SK-N-SH (cell line): ENCODE data around the gene MAPK1.

Experiments used
- MXI1 ChIP-seq: IDR thresholded peaks from 2 replicates; pipeline ENCODE4 v1.6.1; 2012; ENCODE audit warnings: mild to moderate bottlenecking, low read depth, low read length, improper control_type of control experiment
- YY1 ChIP-seq: IDR thresholded peaks from 2 replicates; pipeline ENCODE4 v1.4.0; 2012; ENCODE audit warnings: low read depth, mild to moderate bottlenecking

DNA sequence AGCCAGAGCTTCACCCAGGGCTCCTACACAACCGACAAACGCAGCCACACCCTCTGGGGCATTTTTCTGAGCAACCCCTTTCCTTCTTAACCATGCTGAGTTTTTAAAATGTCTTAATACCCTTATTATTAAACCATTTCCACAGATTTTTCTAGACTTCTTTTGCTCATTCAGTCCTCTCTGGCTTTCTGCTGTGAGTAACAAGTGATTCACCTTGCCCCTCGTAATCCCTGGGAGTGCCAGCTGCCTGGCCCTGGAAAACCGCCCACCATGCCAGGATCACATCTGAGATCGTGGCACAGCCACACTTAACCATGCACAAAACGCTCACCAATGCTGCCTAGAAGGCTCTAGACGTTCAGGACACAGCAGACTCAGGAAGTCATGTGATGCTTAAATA, 157.3 kb downstream of the MAPK1 start:
- TF ChIP-seq MXI1 (no peak), YY1 (no peak)
